HepG2 (cell line): ENCODE measurements around the gene PDHA1. TPM values are rescaled to one million over a fixed set of nuclear protein-coding genes. Genes with fewer than 3 reads are reported as not detected.

Experiments used
- CREM ChIP-seq, 2 experiments: sonication (generic) in 1 of 2; formaldehyde crosslinking in 1 of 2; IDR thresholded peaks; 2 replicates each; pipeline versions ENCODE4 v1.4.0 to v1.6.1; 2016 to 2020; ENCODE audit warnings: antibody characterized with exemption in 1 of 2, mild to moderate bottlenecking in 1 of 2, missing genetic modification reagents in 1 of 2
- FOXK2 ChIP-seq: fragments of 450-650 bp; IDR thresholded peaks from 2 replicates; pipeline ENCODE4 v1.6.1; 2016
- GATAD1 ChIP-seq: IDR thresholded peaks from 2 replicates; pipeline ENCODE4 v1.6.1; 2016; ENCODE audit warnings: missing genetic modification reagents, missing compliant biosample characterization
- GMEB1 ChIP-seq: sonication (generic); formaldehyde crosslinking; IDR thresholded peaks from 2 replicates; pipeline ENCODE4 v1.5.1; 2020; ENCODE audit warnings: missing genetic modification reagents, mild to moderate bottlenecking, borderline replicate concordance
- GMEB2 ChIP-seq: IDR thresholded peaks from 2 replicates; pipeline ENCODE4 v1.6.1; 2016; ENCODE audit warnings: missing biosample characterization, missing genetic modification reagents, low read depth
- HDAC1 ChIP-seq: sonication (generic); formaldehyde crosslinking; IDR thresholded peaks from 2 replicates; pipeline ENCODE4 v1.5.1; 2020; ENCODE audit warnings: mild to moderate bottlenecking, missing genetic modification reagents
- HNF1B ChIP-seq: sonication (generic); formaldehyde crosslinking; IDR thresholded peaks from 2 replicates; pipeline ENCODE4 v1.5.1; 2020; ENCODE audit warnings: mild to moderate bottlenecking, moderate library complexity, missing genetic modification reagents
- HOXA3 ChIP-seq: sonication (generic); formaldehyde crosslinking; IDR thresholded peaks from 2 replicates; pipeline ENCODE4 v1.5.0; 2020; ENCODE audit warnings: missing genetic modification reagents
- JUN ChIP-seq: sonication (generic); formaldehyde crosslinking; IDR thresholded peaks from 2 replicates; pipeline ENCODE4 v1.4.0; 2020; ENCODE audit warnings: mild to moderate bottlenecking, missing genetic modification reagents
- JUNB ChIP-seq: sonication (generic); formaldehyde crosslinking; IDR thresholded peaks from 2 replicates; pipeline ENCODE4 v1.8.0; 2022; ENCODE audit warnings: missing genetic modification reagents, mild to moderate bottlenecking, borderline replicate concordance
- KAT8 ChIP-seq: IDR thresholded peaks from 2 replicates; pipeline ENCODE4 v1.6.1; 2016; ENCODE audit warnings: missing genetic modification reagents, missing compliant biosample characterization
- KDM5A ChIP-seq: fragments of 200-600 bp; sonication (generic); IDR thresholded peaks from 2 replicates; pipeline ENCODE4 v1.7.0; 2018; ENCODE audit warnings: antibody characterized with exemption, mild to moderate bottlenecking, low read length, borderline replicate concordance
- MNT ChIP-seq: fragments of 450-650 bp; IDR thresholded peaks from 2 replicates; pipeline ENCODE4 v1.6.1; 2016
- NFYC ChIP-seq: IDR thresholded peaks from 2 replicates; pipeline ENCODE4 v1.6.1; 2016; ENCODE audit warnings: missing genetic modification reagents, missing compliant biosample characterization
- RNF2 ChIP-seq: fragments of 450-650 bp; conservative IDR thresholded peaks from 2 replicates; pipeline ENCODE4 v1.6.1; 2016; ENCODE audit warnings: low read depth
- TCF12 ChIP-seq, 2 experiments: fragments of 450-650 bp in 1 of 2; sonication (generic) in 1 of 2; formaldehyde crosslinking in 1 of 2; IDR thresholded peaks; 2 replicates each; pipeline versions ENCODE4 v1.6.1 to v1.8.0; 2017 to 2022; ENCODE audit warnings: antibody characterized with exemption in 1 of 2, mild to moderate bottlenecking in 1 of 2, missing genetic modification reagents in 1 of 2, moderate library complexity in 1 of 2
- ZBTB21 ChIP-seq: sonication (generic); formaldehyde crosslinking; IDR thresholded peaks from 2 replicates; pipeline ENCODE4 v1.4.0; 2020; ENCODE audit warnings: missing genetic modification reagents
- ZNF275 ChIP-seq: sonication (generic); formaldehyde crosslinking; IDR thresholded peaks from 2 replicates; pipeline ENCODE4 v1.8.0; 2022; ENCODE audit warnings: missing genetic modification reagents, mild to moderate bottlenecking, inconsistent platforms, borderline replicate concordance
- ZNF296 ChIP-seq: sonication (generic); formaldehyde crosslinking; conservative IDR thresholded peaks from 2 replicates; pipeline ENCODE4 v1.5.0; 2020; ENCODE audit warnings: mild to moderate bottlenecking, missing genetic modification reagents
- ZNF33B ChIP-seq: sonication (generic); formaldehyde crosslinking; IDR thresholded peaks from 2 replicates; pipeline ENCODE4 v1.5.1; 2020; ENCODE audit warnings: mild to moderate bottlenecking, missing genetic modification reagents
- ZNF660 ChIP-seq: sonication (generic); formaldehyde crosslinking; IDR thresholded peaks from 2 replicates; pipeline ENCODE4 v1.5.1; 2020; ENCODE audit warnings: mild to moderate bottlenecking, low read depth, missing genetic modification reagents, borderline replicate concordance
- polyA plus RNA-seq, 8 experiments: library from polyadenylated mRNA; depleted of rRNA in 3 of 8; stranded (reverse) in 7 of 8; unstranded in 1 of 8; fragments of >200 nt; fragmentation: Illumina TruSeq in 4 of 8; extraction: Trizol in 4 of 8; gene quantifications; 2 replicates each; pipeline versions ENCODE4 v1.2.1 to v1.2.3, GENCODE V29; 2011 to 2016; ENCODE audit warnings: low read depth in 4 of 8, missing spikeins in 1 of 8, mixed read lengths in 1 of 8; ENCODE audit not compliant: insufficient read depth in 1 of 8
- total RNA-seq, 5 experiments: library from RNA; depleted of rRNA; stranded (reverse); fragments of >200 nt; fragmentation: Illumina TruSeq; extraction: Trizol; gene quantifications; 2 replicates each; pipeline ENCODE4 v1.2.3, GENCODE V29; 2016; ENCODE audit warnings: low read depth in 1 of 5

PDHA1 gene
- total and polyA plus RNA-seq, 2 of the 13 experiments (the other 11 are each of a cell fraction or from before 2014, with no cell fraction given), result 177 to 249 TPM

GRCh38 chrX:19343535-19344408 lies at the start of gene PDHA1 (continued):
- TF ChIP-seq TCF12 (IDR thresholded peaks at IDR 0.05), result no peak
- no peak for TF ChIP-seq TCF12 (CRISPR knock-in tag; IDR thresholded peaks at IDR 0.05)
- 0 out of 2 replicates have a peak, but pooled peaks have one; percentile 37 for TF ChIP-seq HNF1B (CRISPR knock-in tag)
- TF ChIP-seq GMEB1 (CRISPR knock-in tag), result peak; percentile 96
- TF ChIP-seq JUN (CRISPR knock-in tag), result no peak
- TF ChIP-seq HOXA3 (CRISPR knock-in tag), result peak; percentile 82
- peak; percentile 79 for TF ChIP-seq CREM (IDR thresholded peaks at IDR 0.05)
- TF ChIP-seq CREM (CRISPR knock-in tag; IDR thresholded peaks at IDR 0.05), result 0 out of 2 replicates have a peak, but pooled peaks have one; percentile 40
- peak; percentile 68 for TF ChIP-seq GMEB2 (CRISPR knock-in tag)
- TF ChIP-seq RNF2, result no peak
- TF ChIP-seq ZNF660 (CRISPR knock-in tag), result no peak
- TF ChIP-seq ZNF33B (CRISPR knock-in tag), result no peak
- TF ChIP-seq HDAC1 (CRISPR knock-in tag), result peak; percentile 77
- peak; percentile 94 for TF ChIP-seq GATAD1 (CRISPR knock-in tag)
- peak; percentile 87 for TF ChIP-seq NFYC (CRISPR knock-in tag)
- TF ChIP-seq ZBTB21 (CRISPR knock-in tag), result 0 out of 2 replicates have a peak, but pooled peaks have one; percentile 37
- TF ChIP-seq ZNF296 (CRISPR knock-in tag), result no peak
- no peak for TF ChIP-seq FOXK2
- no peak; the same call in 1 of the 2 replicates for TF ChIP-seq ZNF275 (CRISPR knock-in tag)
- TF ChIP-seq JUNB (CRISPR knock-in tag), result no peak
- TF ChIP-seq KAT8, result peak; percentile 76
- TF ChIP-seq KDM5A, result peak; percentile 68; the same call in 1 of the 2 replicates
- TF ChIP-seq MNT, result 0 out of 2 replicates have a peak, but pooled peaks have one; percentile 16
